Tibial nerve (tissue), 3 donors: ENCODE data around the gene EFCAB13.

Experiments
- CTCF ChIP-seq, 5 experiments: fragments of 200-600 bp in 3 of 5; fragments of 450-650 bp in 2 of 5; sonication (generic) in 3 of 5; IDR thresholded peaks; one replicate each; pipeline ENCODE4 v1.5.1; 2016 to 2019; ENCODE audit warnings: antibody characterized with exemption in 5 of 5, mild to moderate bottlenecking in 3 of 5, moderate library complexity in 2 of 5
- POLR2A ChIP-seq, 2 donors: fragments of 450-650 bp; IDR thresholded peaks; one replicate each; pipeline ENCODE4 v1.6.1; 2017; ENCODE audit warnings: antibody characterized with exemption in 2 of 2, mild to moderate bottlenecking in 2 of 2, moderate library complexity in 2 of 2

- TF ChIP-seq POLR2A (IDR thresholded peaks at IDR 0.05) = no peak
- no peak for TF ChIP-seq CTCF (IDR thresholded peaks at IDR 0.05)
These were observed 31.5 kb upstream of the EFCAB13 start for GRCh38 chr17:47292206-47292605.
